Measurements from ENCODE around the gene PDIA4. TPM values are rescaled to one million over a fixed set of nuclear protein-coding genes. Genes with fewer than 3 reads are reported as not detected.
A peak's percentile ranks its signal among the peaks of the same experiment; 100 is the strongest.

Gene PDIA4
- total RNA-seq, 4 donors from 2014 or later = 40.4 to 124 (median 45.2) TPM

- no peaks in the 10 kb centered on the region for H3K27me3 ChIP-seq
- H3K36me3 ChIP-seq = peaks cover 0 to 93% (median 29%) of the 10 kb centered on the region in 3 donors
- WGBS, 2 donors = 40 to 86% methylated on average over 3 of the region's 3 CpGs
- no peaks in the 10 kb centered on the region for H3K9me3 ChIP-seq
- DNase-seq (ENCODE audit: low spot score in 2 of 2) = no peak
- no peak for TF ChIP-seq CTCF (IDR thresholded peaks at IDR 0.05)
- no peak for TF ChIP-seq EP300 (IDR thresholded peaks at IDR 0.05)
- TF ChIP-seq POLR2A (IDR thresholded peaks at IDR 0.05) = no peak
- no peak overlapping the region for H3K4me3 ChIP-seq
- no peak overlapping the region for H3K27ac ChIP-seq
- H3K4me1 ChIP-seq = peaks cover 0 to 10% (median 0%) of the 10 kb centered on the region in 4 donors
These were observed 21.2 kb downstream of the PDIA4 start for GRCh38 chr7:149007146-149007545.

GRCh38 chr7:149006345-149006725, 22.0 kb downstream of the PDIA4 start:
- Histone ChIP-seq H3K36me3 (peaks cover 0 to 93% (median 22%) of the 10 kb centered on the region in 3 donors), H3K9me3 (no peaks in the 10 kb centered on the region), H3K27ac (no peak overlapping the region), H3K4me1 (peaks cover 0 to 10% (median 0%) of the 10 kb centered on the region in 4 donors), H3K27me3 (no peaks in the 10 kb centered on the region), H3K4me3 (no peak overlapping the region)
- DNase-seq (ENCODE audit: low spot score in 2 of 2) = no peak
- 77 to 88% methylated on average over 9 to 10 of the region's 10 CpGs for WGBS, 2 donors
- TF ChIP-seq EP300 (IDR thresholded peaks at IDR 0.05) (no peak), CTCF (IDR thresholded peaks at IDR 0.05) (no peak), POLR2A (IDR thresholded peaks at IDR 0.05) (no peak)

- TF ChIP-seq CTCF (IDR thresholded peaks at IDR 0.05) (peak; percentile 76 to 91 (median 86)), EP300 (IDR thresholded peaks at IDR 0.05) (no peak), POLR2A (IDR thresholded peaks at IDR 0.05) (no peak)
- peaks cover 0 to 90% (median 20%) of the 10 kb centered on the region in 3 donors for H3K36me3 ChIP-seq
- WGBS, 2 donors = 42 to 72% methylated on average over 12 to 20 of the region's 20 CpGs
These were observed 22.6 kb downstream of the PDIA4 start for GRCh38 chr7:149005427-149006344.

GRCh38 chr7:149004405-149005370, 23.6 kb downstream of the PDIA4 start:
- Histone ChIP-seq H3K27ac (no peak overlapping the region), H3K4me1 (peaks cover 0 to 10% (median 0%) of the 10 kb centered on the region in 4 donors), H3K9me3 (no peaks in the 10 kb centered on the region), H3K4me3 (no peak overlapping the region), H3K27me3 (no peaks in the 10 kb centered on the region), H3K36me3 (peaks cover 0 to 81% (median 20%) of the 10 kb centered on the region in 3 donors)
- no peak for DNase-seq (ENCODE audit: low spot score in 2 of 2)
- TF ChIP-seq CTCF (IDR thresholded peaks at IDR 0.05) (no peak), EP300 (IDR thresholded peaks at IDR 0.05) (no peak), POLR2A (IDR thresholded peaks at IDR 0.05) (no peak)
- WGBS, 2 donors = 84% methylated on average over 26 to 28 of the region's 28 CpGs

More at GRCh38 chr7:149005427-149006344, 22.6 kb downstream of the PDIA4 start:
- Histone ChIP-seq H3K27ac (no peak overlapping the region), H3K4me1 (peaks cover 0 to 10% (median 0%) of the 10 kb centered on the region in 4 donors), H3K9me3 (no peaks in the 10 kb centered on the region), H3K4me3 (no peak overlapping the region), H3K27me3 (no peaks in the 10 kb centered on the region)
- DNase-seq (ENCODE audit: low spot score in 2 of 2) = peak; percentile 76 to 85
